Gastrocnemius medialis (tissue), 4 donors: ENCODE results near the gene SEMA3C.

Experiments
- POLR2A ChIP-seq, 2 donors: fragments of 450-650 bp; IDR thresholded peaks; one replicate each; pipeline ENCODE4 v1.6.1; 2017; ENCODE audit warnings: antibody characterized with exemption in 2 of 2, mild to moderate bottlenecking in 2 of 2, moderate library complexity in 2 of 2
- TF ChIP-seq, protein P1 (sequence below), 5 experiments: fragments of 450-650 bp in 3 of 5; fragments of 200-600 bp in 2 of 5; sonication (generic) in 2 of 5; IDR thresholded peaks in 4 of 5; conservative IDR thresholded peaks in 1 of 5; 1 replicate in 4 of 5; 2 replicates in 1 of 5; pipeline ENCODE4 v1.5.1; 2016 to 2019; ENCODE audit warnings: antibody characterized with exemption in 5 of 5, mild to moderate bottlenecking in 3 of 5, moderate library complexity in 3 of 5

GRCh38 chr7:80932536-80932935, 13.7 kb upstream of the SEMA3C start:
- TF ChIP-seq, protein P1, sequence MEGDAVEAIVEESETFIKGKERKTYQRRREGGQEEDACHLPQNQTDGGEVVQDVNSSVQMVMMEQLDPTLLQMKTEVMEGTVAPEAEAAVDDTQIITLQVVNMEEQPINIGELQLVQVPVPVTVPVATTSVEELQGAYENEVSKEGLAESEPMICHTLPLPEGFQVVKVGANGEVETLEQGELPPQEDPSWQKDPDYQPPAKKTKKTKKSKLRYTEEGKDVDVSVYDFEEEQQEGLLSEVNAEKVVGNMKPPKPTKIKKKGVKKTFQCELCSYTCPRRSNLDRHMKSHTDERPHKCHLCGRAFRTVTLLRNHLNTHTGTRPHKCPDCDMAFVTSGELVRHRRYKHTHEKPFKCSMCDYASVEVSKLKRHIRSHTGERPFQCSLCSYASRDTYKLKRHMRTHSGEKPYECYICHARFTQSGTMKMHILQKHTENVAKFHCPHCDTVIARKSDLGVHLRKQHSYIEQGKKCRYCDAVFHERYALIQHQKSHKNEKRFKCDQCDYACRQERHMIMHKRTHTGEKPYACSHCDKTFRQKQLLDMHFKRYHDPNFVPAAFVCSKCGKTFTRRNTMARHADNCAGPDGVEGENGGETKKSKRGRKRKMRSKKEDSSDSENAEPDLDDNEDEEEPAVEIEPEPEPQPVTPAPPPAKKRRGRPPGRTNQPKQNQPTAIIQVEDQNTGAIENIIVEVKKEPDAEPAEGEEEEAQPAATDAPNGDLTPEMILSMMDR (IDR thresholded peaks at IDR 0.05 in 4 of 5, conservative IDR thresholded peaks at IDR 0.05 in 1 of 5) = no peak
- no peak for TF ChIP-seq POLR2A (IDR thresholded peaks at IDR 0.05)
